ENCODE results near the gene BARD1.

The BARD1 gene

DNA sequence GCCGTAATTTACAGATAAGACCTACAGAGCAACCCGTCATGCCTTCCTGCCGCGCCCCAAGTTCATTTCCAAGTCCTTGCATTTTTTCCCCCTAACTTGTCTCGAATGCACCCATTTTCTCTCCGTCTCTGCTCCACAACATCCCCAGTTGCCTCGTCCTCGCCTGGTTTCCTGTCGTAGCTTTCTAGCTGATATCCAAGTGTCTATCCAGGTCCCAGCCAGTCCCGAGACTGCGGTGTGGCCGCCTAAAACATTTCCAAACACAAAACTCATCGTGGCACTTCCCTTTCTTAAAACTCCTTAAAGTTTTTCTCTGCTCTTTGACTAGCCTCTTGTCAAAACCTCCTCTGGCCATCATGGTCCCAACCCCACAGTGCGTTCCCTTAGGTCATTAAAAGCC is 1.2 kb upstream of the BARD1 start:
- TF ChIP-seq RARB (CRISPR knock-in tag; IDR thresholded peaks at IDR 0.05) = no peak
- TF ChIP-seq ZFP30 (CRISPR knock-in tag; IDR thresholded peaks at IDR 0.05) = no peak
- no peak for TF ChIP-seq TOX (CRISPR knock-in tag; IDR thresholded peaks at IDR 0.05; ENCODE audit: borderline replicate concordance)
- TF ChIP-seq CSDC2 (CRISPR knock-in tag; IDR thresholded peaks at IDR 0.05) = no peak
- TF ChIP-seq OSR1 (CRISPR knock-in tag; IDR thresholded peaks at IDR 0.05) = no peak
- no peak for TF ChIP-seq ZFP3 (CRISPR knock-in tag; IDR thresholded peaks at IDR 0.05)
- no peak for TF ChIP-seq ZNF8 (CRISPR knock-in tag; IDR thresholded peaks at IDR 0.05)
- TF ChIP-seq, protein P1, sequence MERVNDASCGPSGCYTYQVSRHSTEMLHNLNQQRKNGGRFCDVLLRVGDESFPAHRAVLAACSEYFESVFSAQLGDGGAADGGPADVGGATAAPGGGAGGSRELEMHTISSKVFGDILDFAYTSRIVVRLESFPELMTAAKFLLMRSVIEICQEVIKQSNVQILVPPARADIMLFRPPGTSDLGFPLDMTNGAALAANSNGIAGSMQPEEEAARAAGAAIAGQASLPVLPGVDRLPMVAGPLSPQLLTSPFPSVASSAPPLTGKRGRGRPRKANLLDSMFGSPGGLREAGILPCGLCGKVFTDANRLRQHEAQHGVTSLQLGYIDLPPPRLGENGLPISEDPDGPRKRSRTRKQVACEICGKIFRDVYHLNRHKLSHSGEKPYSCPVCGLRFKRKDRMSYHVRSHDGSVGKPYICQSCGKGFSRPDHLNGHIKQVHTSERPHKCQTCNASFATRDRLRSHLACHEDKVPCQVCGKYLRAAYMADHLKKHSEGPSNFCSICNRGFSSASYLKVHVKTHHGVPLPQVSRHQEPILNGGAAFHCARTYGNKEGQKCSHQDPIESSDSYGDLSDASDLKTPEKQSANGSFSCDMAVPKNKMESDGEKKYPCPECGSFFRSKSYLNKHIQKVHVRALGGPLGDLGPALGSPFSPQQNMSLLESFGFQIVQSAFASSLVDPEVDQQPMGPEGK (CRISPR knock-in tag; IDR thresholded peaks at IDR 0.05; ENCODE audit: borderline replicate concordance) = no peak
- TF ChIP-seq ISL1 (CRISPR knock-in tag; IDR thresholded peaks at IDR 0.05) = no peak
- no peak for ATAC-seq

- peak; percentile 94 for ATAC-seq
- TF ChIP-seq, protein P2, sequence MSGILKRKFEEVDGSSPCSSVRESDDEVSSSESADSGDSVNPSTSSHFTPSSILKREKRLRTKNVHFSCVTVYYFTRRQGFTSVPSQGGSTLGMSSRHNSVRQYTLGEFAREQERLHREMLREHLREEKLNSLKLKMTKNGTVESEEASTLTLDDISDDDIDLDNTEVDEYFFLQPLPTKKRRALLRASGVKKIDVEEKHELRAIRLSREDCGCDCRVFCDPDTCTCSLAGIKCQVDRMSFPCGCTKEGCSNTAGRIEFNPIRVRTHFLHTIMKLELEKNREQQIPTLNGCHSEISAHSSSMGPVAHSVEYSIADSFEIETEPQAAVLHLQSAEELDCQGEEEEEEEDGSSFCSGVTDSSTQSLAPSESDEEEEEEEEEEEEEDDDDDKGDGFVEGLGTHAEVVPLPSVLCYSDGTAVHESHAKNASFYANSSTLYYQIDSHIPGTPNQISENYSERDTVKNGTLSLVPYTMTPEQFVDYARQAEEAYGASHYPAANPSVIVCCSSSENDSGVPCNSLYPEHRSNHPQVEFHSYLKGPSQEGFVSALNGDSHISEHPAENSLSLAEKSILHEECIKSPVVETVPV (CRISPR knock-in tag; IDR thresholded peaks at IDR 0.05) = no peak
- no peak for TF ChIP-seq ESRRG (CRISPR knock-in tag; IDR thresholded peaks at IDR 0.05)
- TF ChIP-seq ARNTL (CRISPR knock-in tag; IDR thresholded peaks at IDR 0.05; ENCODE audit: borderline replicate concordance, low read depth) = 0 out of 2 replicates have a peak, but pooled peaks have one; percentile 27
- TF ChIP-seq BACH2 (CRISPR knock-in tag; IDR thresholded peaks at IDR 0.05; ENCODE audit: borderline replicate concordance) = no peak
These were observed 475 bp upstream of the BARD1 start for GRCh38 chr2:214809751-214810564.

GRCh38 chr2:214807653-214808052 is 1.8 kb downstream of the BARD1 start:
- TF ChIP-seq, protein P3, sequence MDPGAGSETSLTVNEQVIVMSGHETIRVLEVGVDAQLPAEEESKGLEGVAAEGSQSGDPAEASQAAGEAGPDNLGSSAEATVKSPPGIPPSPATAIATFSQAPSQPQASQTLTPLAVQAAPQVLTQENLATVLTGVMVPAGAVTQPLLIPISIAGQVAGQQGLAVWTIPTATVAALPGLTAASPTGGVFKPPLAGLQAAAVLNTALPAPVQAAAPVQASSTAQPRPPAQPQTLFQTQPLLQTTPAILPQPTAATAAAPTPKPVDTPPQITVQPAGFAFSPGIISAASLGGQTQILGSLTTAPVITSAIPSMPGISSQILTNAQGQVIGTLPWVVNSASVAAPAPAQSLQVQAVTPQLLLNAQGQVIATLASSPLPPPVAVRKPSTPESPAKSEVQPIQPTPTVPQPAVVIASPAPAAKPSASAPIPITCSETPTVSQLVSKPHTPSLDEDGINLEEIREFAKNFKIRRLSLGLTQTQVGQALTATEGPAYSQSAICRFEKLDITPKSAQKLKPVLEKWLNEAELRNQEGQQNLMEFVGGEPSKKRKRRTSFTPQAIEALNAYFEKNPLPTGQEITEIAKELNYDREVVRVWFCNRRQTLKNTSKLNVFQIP (CRISPR knock-in tag; IDR thresholded peaks at IDR 0.05; ENCODE audit: borderline replicate concordance, low read depth) = no peak
- TF ChIP-seq OSR1 (CRISPR knock-in tag; IDR thresholded peaks at IDR 0.05) = no peak
- TF ChIP-seq ZNF8 (CRISPR knock-in tag; IDR thresholded peaks at IDR 0.05) = no peak
- no peak for TF ChIP-seq PPARA (CRISPR knock-in tag; IDR thresholded peaks at IDR 0.05; ENCODE audit: borderline replicate concordance)
- TF ChIP-seq, protein P4, sequence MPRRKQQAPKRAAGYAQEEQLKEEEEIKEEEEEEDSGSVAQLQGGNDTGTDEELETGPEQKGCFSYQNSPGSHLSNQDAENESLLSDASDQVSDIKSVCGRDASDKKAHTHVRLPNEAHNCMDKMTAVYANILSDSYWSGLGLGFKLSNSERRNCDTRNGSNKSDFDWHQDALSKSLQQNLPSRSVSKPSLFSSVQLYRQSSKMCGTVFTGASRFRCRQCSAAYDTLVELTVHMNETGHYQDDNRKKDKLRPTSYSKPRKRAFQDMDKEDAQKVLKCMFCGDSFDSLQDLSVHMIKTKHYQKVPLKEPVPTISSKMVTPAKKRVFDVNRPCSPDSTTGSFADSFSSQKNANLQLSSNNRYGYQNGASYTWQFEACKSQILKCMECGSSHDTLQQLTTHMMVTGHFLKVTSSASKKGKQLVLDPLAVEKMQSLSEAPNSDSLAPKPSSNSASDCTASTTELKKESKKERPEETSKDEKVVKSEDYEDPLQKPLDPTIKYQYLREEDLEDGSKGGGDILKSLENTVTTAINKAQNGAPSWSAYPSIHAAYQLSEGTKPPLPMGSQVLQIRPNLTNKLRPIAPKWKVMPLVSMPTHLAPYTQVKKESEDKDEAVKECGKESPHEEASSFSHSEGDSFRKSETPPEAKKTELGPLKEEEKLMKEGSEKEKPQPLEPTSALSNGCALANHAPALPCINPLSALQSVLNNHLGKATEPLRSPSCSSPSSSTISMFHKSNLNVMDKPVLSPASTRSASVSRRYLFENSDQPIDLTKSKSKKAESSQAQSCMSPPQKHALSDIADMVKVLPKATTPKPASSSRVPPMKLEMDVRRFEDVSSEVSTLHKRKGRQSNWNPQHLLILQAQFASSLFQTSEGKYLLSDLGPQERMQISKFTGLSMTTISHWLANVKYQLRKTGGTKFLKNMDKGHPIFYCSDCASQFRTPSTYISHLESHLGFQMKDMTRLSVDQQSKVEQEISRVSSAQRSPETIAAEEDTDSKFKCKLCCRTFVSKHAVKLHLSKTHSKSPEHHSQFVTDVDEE (CRISPR knock-in tag; IDR thresholded peaks at IDR 0.05) = no peak
- TF ChIP-seq ISL1 (CRISPR knock-in tag; IDR thresholded peaks at IDR 0.05) = no peak
- no peak for TF ChIP-seq BACH2 (CRISPR knock-in tag; IDR thresholded peaks at IDR 0.05; ENCODE audit: borderline replicate concordance)
- no peak for TF ChIP-seq RARB (CRISPR knock-in tag; IDR thresholded peaks at IDR 0.05)
- no peak for TF ChIP-seq ZFP3 (CRISPR knock-in tag; IDR thresholded peaks at IDR 0.05)
- TF ChIP-seq ESRRG (CRISPR knock-in tag; IDR thresholded peaks at IDR 0.05) = no peak
- no peak for ATAC-seq

DNA sequence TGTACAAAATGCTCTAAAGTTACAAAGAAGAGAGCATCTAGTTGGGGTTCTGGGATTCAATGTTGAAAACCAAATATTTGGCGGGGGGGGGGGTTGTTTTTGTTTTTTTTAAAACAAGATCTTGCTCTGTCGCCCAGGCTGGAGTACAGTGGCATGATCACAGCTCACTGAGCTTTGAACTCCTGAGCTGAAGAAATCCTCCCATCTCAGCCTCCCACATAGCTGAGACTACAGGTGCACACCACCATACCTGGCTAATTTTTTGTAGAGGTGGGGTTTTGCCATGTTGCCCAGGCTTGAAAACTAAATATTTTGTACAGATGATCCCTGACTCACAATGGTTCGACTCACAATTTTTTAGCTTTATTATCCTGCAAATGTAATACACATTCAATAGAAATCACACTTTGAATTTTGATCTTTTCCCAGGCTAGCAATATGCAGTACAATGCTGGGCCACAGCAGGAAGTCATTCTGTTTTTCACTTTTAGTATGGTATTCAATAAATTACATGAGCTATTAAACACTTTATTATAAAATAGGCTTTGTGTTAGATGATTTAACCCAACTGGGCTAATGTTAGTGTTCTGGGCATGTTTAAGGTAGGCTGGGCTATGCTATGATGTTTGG is 7.6 kb downstream of the BARD1 start:
- ATAC-seq = no peak
- no peak for TF ChIP-seq ZFP3 (CRISPR knock-in tag; IDR thresholded peaks at IDR 0.05)
- TF ChIP-seq ARNTL (CRISPR knock-in tag; IDR thresholded peaks at IDR 0.05; ENCODE audit: borderline replicate concordance, low read depth) = no peak
- TF ChIP-seq OSR1 (CRISPR knock-in tag; IDR thresholded peaks at IDR 0.05) = no peak
- TF ChIP-seq, protein P4 (CRISPR knock-in tag; IDR thresholded peaks at IDR 0.05) = no peak
- TF ChIP-seq GLIS3 (CRISPR knock-in tag; IDR thresholded peaks at IDR 0.05) = no peak
- no peak for TF ChIP-seq ESRRG (CRISPR knock-in tag; IDR thresholded peaks at IDR 0.05)
- no peak for TF ChIP-seq BACH2 (CRISPR knock-in tag; IDR thresholded peaks at IDR 0.05; ENCODE audit: borderline replicate concordance)
- no peak for TF ChIP-seq ZFP30 (CRISPR knock-in tag; IDR thresholded peaks at IDR 0.05)
- no peak for TF ChIP-seq ZNF565 (CRISPR knock-in tag; conservative IDR thresholded peaks at IDR 0.05; ENCODE audit: low read depth)
- TF ChIP-seq RARB (CRISPR knock-in tag; IDR thresholded peaks at IDR 0.05) = no peak
- no peak for TF ChIP-seq CSDC2 (CRISPR knock-in tag; IDR thresholded peaks at IDR 0.05)
- TF ChIP-seq SNAI2 (CRISPR knock-in tag; IDR thresholded peaks at IDR 0.05) = no peak
- TF ChIP-seq, protein P3 (CRISPR knock-in tag; IDR thresholded peaks at IDR 0.05; ENCODE audit: borderline replicate concordance, low read depth) = no peak
- no peak for TF ChIP-seq TCF4 (CRISPR knock-in tag; IDR thresholded peaks at IDR 0.05; ENCODE audit: borderline replicate concordance)
